ENCODE measurements around the gene NCAPG2.
"Not testable (repeated sequence)": the region's sequence is repeated elsewhere in the genome, so short reads cannot be mapped to it uniquely, and the experiment has no call there.

The NCAPG2 gene

DNA sequence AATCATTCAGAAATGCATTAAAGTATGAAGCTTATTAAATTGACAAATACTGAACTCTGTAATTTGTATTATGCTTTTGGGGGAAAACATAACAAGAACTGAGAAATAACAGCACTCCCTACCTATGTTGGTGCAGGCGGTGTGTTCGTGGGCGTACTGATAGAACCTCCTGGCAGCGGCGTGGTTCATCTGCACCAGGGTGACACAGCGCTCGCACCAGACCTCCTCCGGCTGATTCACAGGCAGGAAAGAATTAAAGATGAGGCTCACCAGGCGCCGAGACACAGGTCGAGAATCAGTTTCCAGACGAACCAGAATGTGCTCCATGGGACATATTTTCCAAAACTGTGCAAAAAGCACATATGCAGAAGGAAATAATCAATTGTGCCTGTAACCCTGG is 40.2 kb downstream of the NCAPG2 start:
- DNase-seq = no peak

DNA sequence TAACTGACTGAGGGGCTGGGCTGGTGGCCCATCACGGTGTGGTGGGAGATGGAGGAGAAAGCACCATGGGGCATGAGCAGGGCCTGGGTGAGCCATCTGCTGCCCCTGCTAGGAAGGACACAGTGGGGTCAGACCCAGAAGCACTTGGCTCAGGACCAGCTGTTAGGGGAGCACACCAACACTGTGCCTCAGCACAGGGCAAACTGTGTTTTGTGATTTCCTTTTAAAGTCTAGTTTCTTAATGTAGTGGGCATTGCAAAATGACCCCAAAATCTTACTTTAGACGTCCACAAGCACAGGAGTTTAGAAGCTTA is 41.2 kb downstream of the NCAPG2 start:
- no peak for DNase-seq

DNA sequence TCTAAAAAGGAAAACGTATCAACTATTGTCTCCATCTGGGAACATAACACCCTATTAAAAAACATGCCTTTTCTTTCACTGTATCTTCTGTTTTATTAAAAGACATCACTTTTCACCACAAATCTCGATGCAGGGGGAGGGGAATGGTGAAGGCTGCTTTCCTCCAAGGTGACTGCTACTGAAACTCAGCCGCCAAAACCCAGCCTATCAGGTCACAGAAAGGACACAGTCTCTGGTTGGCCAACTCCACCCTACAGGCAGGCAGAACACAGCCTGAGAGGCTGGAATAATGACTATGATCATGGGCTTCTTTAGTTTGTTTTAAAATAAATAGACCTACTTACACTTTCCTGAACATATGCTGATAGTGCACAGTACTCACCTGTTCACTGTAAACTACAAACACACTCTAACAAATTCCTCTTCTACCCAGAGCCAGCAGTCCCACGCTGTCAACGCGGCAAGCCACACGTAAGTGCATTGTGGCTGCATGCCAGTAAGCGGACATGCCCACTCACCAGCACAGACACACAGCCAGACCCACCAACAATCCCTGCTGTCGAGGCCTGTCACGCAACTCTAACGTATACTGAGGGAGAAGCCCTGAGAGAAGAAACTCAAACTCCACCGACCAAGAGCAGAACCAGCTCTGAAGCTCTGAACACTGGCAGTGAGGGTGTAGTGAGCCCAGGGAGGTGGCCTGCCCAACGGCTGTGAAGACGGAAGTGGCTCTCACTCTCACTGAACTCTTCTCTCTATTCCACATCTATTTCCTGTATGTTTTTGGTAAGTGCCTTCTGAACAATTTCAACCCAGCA is 41.8 kb downstream of the NCAPG2 start:
- no peak for DNase-seq

DNA sequence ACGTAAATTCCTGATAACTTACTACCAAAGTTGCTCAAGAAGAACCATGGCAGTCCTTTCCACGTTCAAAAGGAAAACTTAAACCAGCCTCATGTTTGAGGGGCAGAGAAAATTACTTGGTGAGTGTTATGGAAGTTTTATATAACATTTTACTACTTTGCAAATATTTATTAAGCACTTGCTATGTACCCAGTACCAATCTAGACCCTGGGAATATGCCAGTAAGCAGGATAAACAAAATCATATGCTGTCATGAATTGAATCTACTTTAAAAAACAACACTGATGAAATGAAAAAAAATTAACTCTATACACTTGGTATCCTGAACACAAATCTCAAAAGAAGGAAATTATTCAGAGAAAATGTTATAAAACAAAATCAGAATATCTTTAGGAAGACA is 46.1 kb downstream of the NCAPG2 start:
- no peak for DNase-seq

DNA sequence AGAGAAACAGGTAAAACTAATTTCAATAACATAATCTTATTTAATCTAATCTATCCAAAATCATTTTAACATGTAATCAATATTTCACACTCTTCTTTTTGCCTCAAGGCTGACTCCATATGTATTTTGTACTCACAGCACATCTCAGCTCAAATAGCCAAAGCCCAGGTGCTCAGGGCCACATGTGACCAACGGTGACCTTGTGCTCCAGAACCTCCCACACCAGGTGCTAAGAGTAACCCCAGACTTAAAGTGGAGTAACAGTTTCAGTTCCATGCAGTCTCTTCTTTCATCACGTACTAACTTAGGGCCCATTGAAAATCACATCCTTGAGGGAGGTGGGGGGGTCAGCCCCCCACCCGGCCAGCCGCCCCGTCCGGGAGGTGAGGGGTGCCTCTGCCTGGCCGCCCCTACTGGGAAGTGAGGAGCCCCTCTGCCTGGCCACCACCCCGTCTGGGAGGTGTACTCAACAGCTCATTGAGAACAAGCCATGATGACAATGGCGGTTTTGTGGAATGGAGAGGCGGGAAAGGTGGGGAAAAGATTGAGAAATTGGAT is 47.3 kb downstream of the NCAPG2 start:
- DNase-seq = no peak

DNA sequence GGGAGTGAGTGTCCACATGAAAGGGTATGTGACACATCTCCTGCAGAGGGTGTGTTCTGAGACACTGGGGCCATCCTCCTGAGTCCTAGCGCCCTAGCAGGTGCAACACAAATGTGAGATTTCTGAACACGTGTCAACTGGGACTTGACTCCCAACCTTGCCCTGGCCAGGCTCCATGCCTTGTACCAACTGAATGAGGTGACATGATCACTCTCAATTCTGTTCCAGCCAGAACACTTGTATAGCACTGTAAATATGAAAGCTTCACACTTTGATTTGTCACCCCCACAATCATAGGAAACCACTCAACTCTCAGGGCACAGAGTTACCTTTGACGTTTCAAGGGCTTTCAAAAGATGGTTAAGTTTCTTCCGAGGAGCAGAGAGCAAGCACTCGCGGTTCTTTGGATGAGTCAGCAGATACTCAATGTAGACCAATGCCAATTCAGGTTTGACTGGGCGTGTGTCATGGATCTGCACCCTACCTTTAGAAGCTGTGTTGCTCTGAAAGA is 48.6 kb downstream of the NCAPG2 start:
- no peak for DNase-seq

DNA sequence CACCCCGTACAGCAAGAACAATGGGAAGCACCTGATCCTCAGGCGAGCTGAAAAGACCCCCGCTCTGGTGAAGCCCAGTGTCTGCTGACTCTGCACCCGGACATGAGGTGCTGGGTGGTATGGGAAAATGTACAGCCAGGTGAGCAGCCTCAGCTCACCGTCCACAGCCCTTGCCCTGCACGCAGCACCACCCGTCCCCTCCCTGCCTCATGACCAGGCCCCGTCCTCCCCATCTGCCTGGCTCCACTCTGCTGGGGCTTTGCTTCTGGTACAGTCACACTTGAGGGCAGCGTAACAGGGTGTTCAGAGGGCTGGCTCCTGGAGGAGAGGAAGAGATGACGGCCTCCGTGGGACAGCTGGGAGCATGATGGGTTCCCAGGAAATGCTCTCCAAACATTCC is 49.1 kb downstream of the NCAPG2 start:
- no peak for DNase-seq

DNA sequence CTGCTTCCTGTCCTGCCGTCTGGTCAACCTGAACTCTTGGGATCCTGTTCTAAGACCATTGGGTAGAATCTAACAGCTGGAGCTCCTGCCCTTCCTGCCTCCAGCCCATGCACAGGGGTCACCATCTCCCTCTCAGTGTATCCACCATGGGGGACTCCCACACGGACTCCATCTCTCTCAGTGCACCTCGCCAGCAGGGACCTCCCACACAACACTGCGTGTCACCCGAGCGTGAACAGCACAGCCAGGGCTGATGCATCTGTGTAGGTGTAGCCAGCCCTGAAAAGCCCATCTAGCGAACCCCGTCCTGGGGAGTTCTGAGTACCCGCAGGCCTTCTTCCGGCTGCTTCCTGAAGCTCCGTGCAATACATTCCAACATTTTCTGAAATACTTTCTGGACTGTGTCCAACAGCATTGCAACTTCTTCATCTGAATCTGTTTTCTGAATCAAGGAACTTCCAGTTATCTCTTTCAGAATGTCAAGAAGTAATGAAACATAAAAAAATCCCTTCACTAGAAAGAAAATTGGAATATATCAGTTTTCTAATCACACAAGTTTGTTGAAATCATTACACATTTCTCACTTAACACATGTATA is 52.5 kb downstream of the NCAPG2 start:
- no peak for DNase-seq

DNA sequence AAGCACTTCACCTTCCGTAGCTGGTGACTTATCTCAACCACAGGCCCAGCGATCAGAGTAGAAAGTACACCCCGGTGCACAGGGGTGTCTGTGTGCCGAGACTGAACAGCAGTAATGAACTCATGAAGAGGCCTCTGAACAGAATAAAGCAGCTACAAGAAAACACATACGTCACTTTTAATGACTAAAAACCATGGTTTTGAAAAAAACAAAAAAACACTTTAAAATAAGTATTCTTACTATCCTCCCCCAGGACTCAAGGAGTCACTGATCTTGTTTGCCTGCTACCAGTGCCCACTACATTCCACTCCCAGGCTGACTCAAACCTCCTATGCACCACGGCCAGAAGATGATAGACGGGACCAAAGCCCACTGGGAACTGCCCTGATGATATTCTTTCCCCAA is 53.8 kb downstream of the NCAPG2 start:
- DNase-seq = no peak

DNA sequence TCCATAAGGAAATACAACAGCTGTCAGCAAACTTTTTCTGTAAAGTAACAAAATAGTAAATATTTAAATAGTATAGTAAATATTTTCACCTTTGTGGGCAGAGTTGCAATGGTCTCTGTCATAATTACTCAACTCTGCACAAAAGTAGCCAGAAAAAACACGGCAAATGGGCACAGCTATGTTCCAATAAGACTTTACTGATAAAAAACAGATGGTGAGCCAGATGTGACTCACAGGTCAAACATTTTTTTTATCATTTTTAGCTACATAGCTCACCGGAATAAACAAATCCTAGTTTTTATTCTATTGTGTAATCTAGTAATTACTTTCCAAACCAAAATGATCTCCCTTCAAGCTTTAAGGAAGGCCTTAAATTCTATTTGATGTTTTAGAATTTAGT is 55.3 kb downstream of the NCAPG2 start:
- no peak for DNase-seq

DNA sequence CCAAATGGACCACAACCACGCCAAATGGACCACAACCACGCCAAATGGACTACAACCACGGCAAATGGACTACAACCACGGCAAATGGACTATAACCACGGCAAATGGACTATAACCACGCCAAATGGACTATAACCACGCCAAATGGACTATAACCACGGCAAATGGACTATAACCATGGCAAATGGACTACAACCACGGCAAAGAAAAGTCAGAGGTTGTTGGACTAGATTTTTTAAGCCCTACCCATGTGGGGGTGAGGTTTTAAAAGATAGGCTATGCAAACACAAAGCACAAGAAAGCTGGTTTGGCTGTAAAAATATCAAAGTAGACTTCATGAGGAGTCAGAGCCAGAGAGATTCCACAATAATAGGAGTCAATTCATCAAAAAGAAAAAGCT is 55.8 kb downstream of the NCAPG2 start:
- DNase-seq = no peak

DNA sequence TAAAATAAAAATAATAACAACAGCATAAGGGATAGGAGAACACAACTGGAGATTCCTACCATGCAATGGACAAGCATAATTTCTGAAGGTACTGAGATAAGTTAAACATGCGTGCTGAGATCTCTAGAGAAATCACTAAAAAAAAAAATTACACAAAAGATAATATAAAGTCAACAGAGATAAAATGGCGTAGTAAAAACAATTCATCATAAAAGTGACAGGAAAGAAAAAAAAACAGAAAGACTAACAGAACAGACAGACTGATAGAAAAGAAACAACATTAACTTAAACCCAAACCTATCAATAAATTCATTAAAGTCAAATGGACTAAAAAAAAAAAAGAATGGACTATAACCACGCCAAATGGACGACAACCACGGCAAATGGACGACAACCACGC is 56.4 kb downstream of the NCAPG2 start:
- DNase-seq = no peak

DNA sequence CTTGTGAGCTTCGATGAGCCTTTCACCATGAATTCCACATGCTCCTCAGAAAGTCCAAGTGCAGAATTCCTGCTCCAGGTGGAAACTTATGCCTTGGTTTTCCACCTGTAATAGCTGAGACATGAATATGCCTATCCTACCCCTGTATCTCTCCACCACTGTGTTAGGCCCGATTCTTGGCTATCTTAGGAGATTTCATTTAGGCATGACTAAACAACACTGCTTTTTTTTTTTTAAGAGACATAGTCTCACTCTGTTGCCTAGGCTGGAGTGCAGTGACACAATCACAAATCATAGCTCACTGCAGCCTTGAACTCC is 57.2 kb downstream of the NCAPG2 start:
- DNase-seq = no peak

DNA sequence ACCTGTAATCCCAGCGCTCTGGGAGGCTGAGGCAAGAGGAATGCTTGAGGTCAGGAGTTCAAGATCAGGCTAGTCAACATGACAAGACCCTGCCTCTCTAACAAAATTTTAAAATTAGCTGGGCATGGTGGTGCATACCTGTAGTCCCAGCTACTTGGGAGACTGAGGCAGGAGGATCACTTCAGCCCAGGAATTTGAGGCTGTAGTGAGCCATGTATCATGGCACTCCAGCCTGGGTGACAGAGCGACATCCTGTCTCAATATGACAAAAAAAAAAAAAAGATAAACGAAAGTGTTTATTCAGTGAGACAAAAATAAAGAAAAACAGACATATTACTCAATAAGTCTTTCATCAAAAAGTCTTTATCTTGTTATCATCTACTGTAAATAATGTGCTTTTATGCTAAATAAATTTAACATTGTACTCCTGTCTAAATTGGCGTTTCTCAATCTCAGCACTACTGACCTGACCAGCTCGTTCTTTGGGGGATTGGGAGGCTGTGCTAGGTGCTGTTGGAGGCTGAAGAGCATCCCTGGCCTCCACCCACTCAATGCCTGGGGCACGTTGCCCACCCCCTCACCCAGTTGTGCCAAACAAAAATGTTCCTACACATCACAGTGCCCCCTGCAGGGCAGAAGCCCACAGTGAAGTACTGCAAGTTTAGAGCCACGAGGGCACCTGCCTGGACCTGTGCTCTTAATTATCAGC is 57.7 kb downstream of the NCAPG2 start:
- DNase-seq = no peak

DNA sequence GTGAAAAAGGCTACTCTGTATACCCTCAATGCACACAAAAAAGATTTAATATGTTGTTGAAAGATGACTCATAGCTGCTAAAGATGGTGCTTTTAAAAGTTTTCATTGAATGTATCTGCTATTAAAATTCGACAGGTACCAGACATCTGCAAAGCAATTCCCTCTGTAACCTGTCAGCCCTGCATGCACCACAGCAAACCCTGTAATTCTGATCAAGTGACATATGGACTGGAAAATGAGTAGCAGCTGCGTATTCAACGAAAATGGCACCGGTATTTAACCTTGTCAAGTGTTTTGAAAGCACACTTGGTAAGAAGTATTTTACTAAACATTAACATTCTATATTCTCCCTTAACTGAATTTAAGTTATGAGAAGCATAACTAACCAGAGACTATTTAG is 58.8 kb downstream of the NCAPG2 start:
- no peak for DNase-seq

DNA sequence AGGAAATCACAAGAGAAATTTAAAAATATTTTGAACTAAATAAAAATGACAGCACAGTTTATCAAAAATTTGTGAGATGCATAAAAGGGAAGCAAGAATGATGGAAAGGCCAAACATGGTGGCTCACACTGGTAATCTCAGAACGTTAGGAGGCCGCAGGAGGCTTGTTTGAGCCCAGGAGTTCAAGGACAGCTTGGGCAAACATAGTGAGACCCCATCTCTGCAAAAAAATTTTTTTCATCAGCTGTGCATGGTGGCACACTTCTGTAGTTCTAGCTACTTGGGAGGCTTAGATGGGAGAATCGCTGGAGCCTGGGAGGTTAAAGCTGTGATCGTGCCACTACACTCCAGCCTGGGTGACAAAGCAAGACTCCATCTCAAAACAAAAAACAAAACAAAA is 62.5 kb downstream of the NCAPG2 start:
- DNase-seq = no peak

DNA sequence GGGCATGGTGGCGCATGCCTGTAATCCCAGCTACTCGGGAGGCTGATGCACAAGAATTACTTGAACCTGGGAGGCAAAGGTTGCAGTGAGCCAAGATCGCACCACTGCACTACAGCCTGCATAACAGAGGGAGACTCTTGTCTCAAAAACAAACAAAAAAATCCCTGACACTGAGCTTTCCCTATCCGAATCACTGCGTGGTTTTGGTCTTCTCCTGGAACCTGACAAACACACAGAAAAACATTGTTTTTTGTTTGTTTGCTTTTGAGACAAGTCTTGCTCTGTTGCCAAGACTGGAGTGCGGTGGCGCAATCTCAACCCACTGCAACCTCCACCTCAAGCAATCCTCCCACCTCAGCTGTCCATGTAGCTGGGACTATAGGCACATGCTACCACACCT is 66.6 kb downstream of the NCAPG2 start:
- no peak for DNase-seq

DNA sequence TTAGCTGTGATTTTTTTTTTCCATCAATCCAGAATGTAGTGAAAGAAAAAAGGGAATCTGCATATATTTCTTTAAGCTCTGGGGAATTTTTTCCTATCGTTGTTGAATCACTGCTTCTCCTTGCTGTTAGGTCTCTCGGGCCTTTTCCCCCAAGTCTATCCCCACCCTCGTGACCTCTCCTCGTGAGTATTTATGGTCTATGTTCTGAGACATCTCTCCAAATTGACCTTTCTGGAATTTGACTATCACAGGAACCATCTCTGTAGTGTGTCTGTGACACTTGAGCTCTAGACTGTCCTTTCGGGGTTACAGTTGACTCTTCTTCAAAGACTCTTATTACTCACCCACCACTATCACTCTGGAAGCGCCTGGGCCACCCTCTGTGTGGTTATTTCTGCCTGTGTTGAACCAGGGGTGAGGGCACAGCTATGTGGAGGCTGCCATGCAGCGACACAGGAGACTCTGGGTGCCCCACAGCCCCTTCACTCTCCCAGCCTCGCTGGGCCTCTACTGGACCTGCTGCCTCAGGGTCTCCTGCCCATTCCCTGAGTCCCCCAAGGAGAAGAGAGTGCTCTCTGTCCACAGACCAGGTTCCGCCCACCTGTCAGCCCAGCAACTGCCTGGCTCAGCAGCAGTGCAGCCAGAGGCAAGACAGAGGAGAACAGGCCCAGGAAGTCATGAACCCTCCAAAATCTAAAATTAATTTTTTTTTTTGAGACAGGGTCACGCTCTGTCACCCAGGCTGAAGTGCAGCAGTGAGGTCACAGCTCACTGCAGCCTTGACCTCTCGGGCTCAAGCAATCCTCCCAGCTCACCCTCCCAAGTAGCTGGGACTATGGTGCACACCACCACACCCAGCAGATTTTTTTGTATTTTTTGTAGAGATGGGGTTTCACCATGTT is 71.3 kb downstream of the NCAPG2 start:
- DNase-seq = no peak

DNA sequence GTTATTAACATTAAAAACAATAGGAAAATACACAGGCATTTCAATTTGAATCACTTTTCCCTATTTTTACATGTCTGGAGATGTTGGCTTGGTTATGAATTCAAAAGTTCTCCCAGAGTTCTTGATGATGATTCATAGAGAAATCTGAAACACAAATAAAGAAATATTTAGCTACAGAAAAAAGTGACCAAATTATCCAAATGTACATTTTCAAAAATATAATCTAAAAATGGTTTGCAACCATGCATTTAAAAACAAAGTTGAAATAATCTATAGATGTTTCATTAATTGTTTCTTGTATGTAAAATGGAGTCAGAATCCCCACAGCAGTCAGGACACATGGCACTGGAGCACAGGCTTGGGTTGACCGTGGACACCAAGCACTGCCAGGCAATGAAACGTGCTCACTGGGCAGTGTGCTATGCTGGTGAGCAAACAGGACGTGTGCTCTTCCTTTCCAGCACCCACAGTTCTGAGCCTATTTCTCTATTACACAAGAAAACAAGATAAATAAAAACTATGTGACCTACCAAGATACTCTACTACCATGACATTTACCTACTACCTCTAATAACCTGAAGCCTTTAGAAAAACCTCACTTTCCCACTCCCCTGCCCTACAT is 72.9 kb downstream of the NCAPG2 start:
- DNase-seq = no peak

DNA sequence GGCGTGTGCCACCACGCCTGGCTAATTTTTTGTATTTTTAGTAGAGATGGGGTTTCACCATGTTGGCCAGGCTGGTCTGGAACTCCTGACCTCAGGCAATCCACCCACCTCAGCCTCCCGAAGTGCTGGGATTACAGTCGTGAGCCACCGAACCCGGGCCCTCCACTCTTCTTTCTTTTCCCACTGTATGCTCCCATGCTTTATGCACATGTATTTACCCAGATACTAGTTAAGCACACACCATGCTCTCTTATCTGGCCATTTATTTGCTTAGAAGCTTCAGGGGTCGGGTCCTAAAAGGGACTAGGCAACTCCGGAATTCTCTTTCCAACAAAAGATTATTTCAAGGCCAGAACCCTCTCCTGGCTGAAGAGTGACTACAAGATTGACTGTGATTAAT is 78.3 kb downstream of the NCAPG2 start:
- not testable (repeated sequence) for DNase-seq

DNA sequence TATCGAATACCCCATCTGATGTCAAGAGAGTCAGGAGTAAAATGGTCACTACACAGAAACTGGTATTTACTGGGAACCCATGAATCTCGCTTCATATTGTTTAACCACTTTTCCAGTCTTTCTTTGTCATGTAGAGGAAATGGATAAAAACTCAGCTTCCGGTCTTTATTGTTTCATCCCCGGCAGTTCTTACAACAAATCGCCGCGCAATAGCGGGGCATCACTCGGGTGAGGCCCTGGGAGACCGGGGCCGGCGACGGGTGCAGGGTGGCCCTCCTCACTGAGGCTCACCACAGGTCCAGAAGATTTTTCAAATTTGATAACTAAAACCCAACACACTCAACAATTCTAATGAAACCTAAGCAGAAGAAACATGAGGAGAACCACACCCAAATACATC is 81.4 kb downstream of the NCAPG2 start:
- DNase-seq = no peak

DNA sequence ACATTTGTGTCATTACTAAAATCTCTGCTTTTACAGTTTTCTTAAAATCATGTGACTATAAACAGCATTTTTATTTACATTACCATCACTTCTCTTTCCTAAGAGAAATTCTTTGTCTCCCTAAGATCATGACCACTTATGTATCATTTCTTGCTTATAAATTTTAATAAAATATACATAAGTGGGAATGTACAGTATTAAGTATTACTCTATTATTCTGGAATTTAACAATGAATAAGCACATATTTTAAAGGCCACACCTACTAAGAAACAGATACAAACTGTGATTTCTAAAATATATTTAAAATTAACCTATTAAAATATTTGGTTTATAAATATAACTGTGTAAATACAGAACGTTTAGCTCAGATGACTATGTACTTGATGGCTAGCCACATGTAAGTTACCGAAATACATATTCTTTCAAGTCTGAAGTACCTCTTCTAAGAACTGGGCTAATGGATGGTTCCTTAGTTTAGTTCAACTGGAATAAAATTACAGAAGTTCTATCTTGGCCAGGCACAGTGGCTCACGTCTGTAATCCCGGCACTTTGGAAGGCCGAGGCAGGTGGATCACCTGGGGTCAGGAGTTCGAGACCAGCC is 83.7 kb downstream of the NCAPG2 start:
- no peak for DNase-seq
